Umbilical cord (tissue), 2 donors: Measurements from ENCODE around the gene NCOA5. TPM values are rescaled to one million over a fixed set of nuclear protein-coding genes. Genes with fewer than 3 reads are reported as not detected.
A peak's percentile ranks its signal among the peaks of the same experiment; 100 is the strongest.

ENCODE experiments used
- DNase-seq: peaks from one replicate; pipeline ENCODE4 v3.0.0-alpha.2; 2015; ENCODE audit warnings: low spot score
- total RNA-seq: library from RNA; depleted of rRNA; stranded (reverse); fragments of >200 nt; gene quantifications from one replicate; pipeline ENCODE4 v1.2.3, GENCODE V29; 2014; ENCODE audit warnings: low replicate concordance; ENCODE audit not compliant: insufficient read depth

Gene NCOA5
- total RNA-seq, result 3.4 TPM

- peak; percentile 97 for DNase-seq
Measured at GRCh38 chr20:46089417-46090388, at the start of gene NCOA5. Gene NCOA5, minus strand, starts transcription at chr20:46089962. Its CDS starts 10,538 bp downstream, at chr20:46079424.

GRCh38 chr20:46139266-46139889, 49.6 kb upstream of the NCOA5 start:
- DNase-seq, result peak; percentile 63

GRCh38 chr20:46137816-46138215, 48.1 kb upstream of the NCOA5 start:
- DNase-seq, result no peak

GRCh38 chr20:46135856-46136633, 46.3 kb upstream of the NCOA5 start:
- DNase-seq, result no peak

GRCh38 chr20:46134716-46135115, 45.0 kb upstream of the NCOA5 start:
- no peak for DNase-seq

- no peak for DNase-seq
Measured at GRCh38 chr20:46133886-46134654, 44.3 kb upstream of the NCOA5 start.

GRCh38 chr20:46132705-46133120, 43.0 kb upstream of the NCOA5 start:
- DNase-seq, result peak; percentile 67

GRCh38 chr20:46131396-46131795, 41.6 kb upstream of the NCOA5 start:
- DNase-seq, result no peak

GRCh38 chr20:46130534-46130933, 40.8 kb upstream of the NCOA5 start:
- DNase-seq, result no peak

GRCh38 chr20:46129955-46130481, 40.3 kb upstream of the NCOA5 start:
- DNase-seq, result no peak

- no peak for DNase-seq
Measured at GRCh38 chr20:46128310-46129151, 38.8 kb upstream of the NCOA5 start.

- no peak for DNase-seq
Measured at GRCh38 chr20:46127396-46128010, 37.7 kb upstream of the NCOA5 start.

- DNase-seq, result no peak
Measured at GRCh38 chr20:46126440-46127056, 36.8 kb upstream of the NCOA5 start.

GRCh38 chr20:46123482-46124245, 33.9 kb upstream of the NCOA5 start:
- no peak for DNase-seq

- no peak for DNase-seq
Measured at GRCh38 chr20:46122516-46123481, 33.0 kb upstream of the NCOA5 start.

GRCh38 chr20:46122071-46122470, 32.3 kb upstream of the NCOA5 start:
- DNase-seq, result peak; percentile 53
